Fibroblast of gingiva (primary cell): ENCODE measurements around the gene CCBE1.
"Not testable (repeated sequence)": the region's sequence is repeated elsewhere in the genome, so short reads cannot be mapped to it uniquely, and the experiment has no call there.

ENCODE experiments used
- DNase-seq: peaks from one replicate; pipeline ENCODE4 v3.0.0-alpha.2; 2011; ENCODE audit warnings: low read depth

Gene CCBE1

GRCh38 chr18:59539108-59539507 lies 158.1 kb downstream of the CCBE1 start:
- no peak for DNase-seq

GRCh38 chr18:59537579-59537978 lies 159.6 kb downstream of the CCBE1 start:
- DNase-seq: no peak

- peak; percentile 90 for DNase-seq
Measured at GRCh38 chr18:59536166-59536565, 161.1 kb downstream of the CCBE1 start.

GRCh38 chr18:59535055-59535454 lies 162.2 kb downstream of the CCBE1 start:
- DNase-seq: no peak

GRCh38 chr18:59528866-59529265 lies 168.4 kb downstream of the CCBE1 start:
- DNase-seq: no peak

GRCh38 chr18:59520562-59521355 lies 176.5 kb downstream of the CCBE1 start:
- no peak for DNase-seq

- no peak for DNase-seq
Measured at GRCh38 chr18:59518705-59519104, 178.5 kb downstream of the CCBE1 start.

- DNase-seq: no peak
Measured at GRCh38 chr18:59517446-59518165, 179.6 kb downstream of the CCBE1 start.

- DNase-seq: peak; percentile 74
Measured at GRCh38 chr18:59516356-59517155, 180.7 kb downstream of the CCBE1 start.

- not testable (repeated sequence) for DNase-seq
Measured at GRCh38 chr18:59515956-59516355, 181.3 kb downstream of the CCBE1 start.

- DNase-seq: peak; percentile 19
Measured at GRCh38 chr18:59515147-59515546, 182.1 kb downstream of the CCBE1 start.

GRCh38 chr18:59514203-59514602 lies 183.0 kb downstream of the CCBE1 start:
- DNase-seq: peak; percentile 86

GRCh38 chr18:59512025-59512755 lies 185.0 kb downstream of the CCBE1 start:
- DNase-seq: no peak

- DNase-seq: peak; percentile 44
Measured at GRCh38 chr18:59509481-59510442, 187.5 kb downstream of the CCBE1 start.

- DNase-seq: peak; percentile 16
Measured at GRCh38 chr18:59505356-59505755, 191.9 kb downstream of the CCBE1 start.

GRCh38 chr18:59502274-59503175 lies 194.7 kb downstream of the CCBE1 start:
- DNase-seq: peak; percentile 98

- no peak for DNase-seq
Measured at GRCh38 chr18:59501920-59502273, 195.3 kb downstream of the CCBE1 start.

- DNase-seq: no peak
Measured at GRCh38 chr18:59500765-59501164, 196.5 kb downstream of the CCBE1 start.

GRCh38 chr18:59498506-59499086 lies 198.6 kb downstream of the CCBE1 start:
- DNase-seq: no peak
